Spleen (tissue), 11 donors: ENCODE measurements around the gene ZDHHC1. TPM values are rescaled to one million over a fixed set of nuclear protein-coding genes. Genes with fewer than 3 reads are reported as not detected.

ENCODE experiments used
- DNase-seq: peaks from one replicate; pipeline ENCODE4 v3.0.0-alpha.2; 2020
- H3K27ac ChIP-seq, 8 donors: fragments of 200-600 bp; sonication (generic) in 7 of 8; 1 replicate in 4 of 8; 2 replicates in 4 of 8; pipeline versions ENCODE4 v1.5.0 to v1.8.0; 2016 to 2021; ENCODE audit warnings: inconsistent platforms in 4 of 8, mild to moderate bottlenecking in 4 of 8, moderate library complexity in 1 of 8
- H3K27me3 ChIP-seq, 7 donors: fragments of 200-600 bp; sonication (generic) in 6 of 7; replicated peaks in 1 of 7; 1 replicate in 4 of 7; 2 replicates in 3 of 7; pipeline versions ENCODE4 v1.5.0 to v1.8.0; 2016 to 2021; ENCODE audit warnings: inconsistent platforms in 3 of 7, mild to moderate bottlenecking in 1 of 7
- H3K36me3 ChIP-seq, 6 donors: fragments of 200-600 bp; sonication (generic) in 5 of 6; 1 replicate in 4 of 6; 2 replicates in 2 of 6; pipeline versions ENCODE4 v1.5.0 to v1.8.0; 2016 to 2021; ENCODE audit warnings: inconsistent platforms in 2 of 6
- H3K4me1 ChIP-seq, 6 donors: fragments of 200-600 bp; sonication (generic) in 5 of 6; 1 replicate in 3 of 6; 2 replicates in 3 of 6; pipeline versions ENCODE4 v1.5.0 to v1.8.0; 2016 to 2021; ENCODE audit warnings: inconsistent platforms in 3 of 6
- H3K4me3 ChIP-seq, 8 donors: fragments of 200-600 bp; sonication (generic) in 7 of 8; 1 replicate in 4 of 8; 2 replicates in 4 of 8; pipeline versions ENCODE4 v1.5.0 to v1.8.0; 2016 to 2021; ENCODE audit warnings: inconsistent platforms in 4 of 8, mild to moderate bottlenecking in 4 of 8, moderate library complexity in 2 of 8
- H3K9me3 ChIP-seq, 8 donors: fragments of 200-600 bp; sonication (generic) in 7 of 8; 1 replicate in 4 of 8; 2 replicates in 4 of 8; pipeline versions ENCODE4 v1.5.0 to v1.8.0; 2016 to 2021; ENCODE audit warnings: inconsistent platforms in 4 of 8
- POLR2A ChIP-seq, 3 donors: fragments of 450-650 bp; IDR thresholded peaks; one replicate each; pipeline ENCODE4 v1.5.1; 2017; ENCODE audit warnings: antibody characterized with exemption in 3 of 3, mild to moderate bottlenecking in 1 of 3
- POLR2AphosphoS5 ChIP-seq, 3 donors: sonication (generic); formaldehyde crosslinking; IDR thresholded peaks; one replicate each; pipeline ENCODE4 v1.5.1; 2017; ENCODE audit warnings: antibody characterized with exemption in 3 of 3
- WGBS, 5 donors: extraction: QIAGEN DNeasy Blood & Tissue Kit in 3 of 5; methylation state at CpG; one replicate each; pipeline versions ENCODE4 v1.1.5 to v1.1.7; 2013 to 2018; 5-methylcytosine and 5-hydroxymethylcytosine counted together
- intact Hi-C: fragments of 100-400 bp; cut with DNase I; formaldehyde crosslinking; loops from one replicate; pipeline ENCODE4 v1.15.0; 2023; ENCODE audit warnings: low total_unique reads
- polyA plus RNA-seq, 3 donors: library from polyadenylated mRNA; stranded (reverse); fragments of 200-250 nt; gene quantifications; one replicate each; pipeline ENCODE4 v1.2.1, GENCODE V29; 2013
- total RNA-seq, 7 donors: library from RNA; depleted of rRNA in 3 of 7; stranded (reverse); fragments of >200 nt in 3 of 7; fragmentation: NEBNext Ultra II Directional in 4 of 7; extraction: Animal tissue kit (Norgen Biotek cat#: 25700) in 4 of 7; gene quantifications; one replicate each; pipeline versions ENCODE4 v1.1.0 to v1.2.1, GENCODE V29; 2016 to 2021
- TF ChIP-seq, protein P1 (sequence below), 11 experiments: fragments of 200-600 bp in 7 of 11; fragments of 450-650 bp in 4 of 11; sonication (generic) in 4 of 11; IDR thresholded peaks in 8 of 11; conservative IDR thresholded peaks in 3 of 11; 1 replicate in 7 of 11; 2 replicates in 4 of 11; pipeline versions ENCODE4 v1.4.0 to v1.8.0; 2016 to 2021; ENCODE audit warnings: antibody characterized with exemption in 11 of 11, inconsistent platforms in 4 of 11, mild to moderate bottlenecking in 1 of 11
- donor health status: healthy with polysubstance abuse.
- donor health status: DM: no; HTN: no; CAD: no; lungs with moderate emphysema.
- donor health status: DM: no; HTN: no; CAD: no.
- donor health status: Bipolar disorder and iron deficiency.
- donor health status: healthy.
- donor health status: DM: no; HTN: no; CAD: no.
- donor health status: DM: yes; HTN: yes; CAD: no.

Gene ZDHHC1
- total and polyA plus RNA-seq, 10 donors: 2.1 to 31.2 (median 15.3) TPM

GRCh38 chr16:67425580-67425979 lies 9.3 kb upstream of the ZDHHC1 start:
- peaks cover 13 to 30% (median 25%) of the 10 kb centered on the region in 6 donors for H3K4me1 ChIP-seq
- no peak for TF ChIP-seq POLR2AphosphoS5 (IDR thresholded peaks at IDR 0.05)
- no peak for TF ChIP-seq POLR2A (IDR thresholded peaks at IDR 0.05)
- TF ChIP-seq, protein P1, sequence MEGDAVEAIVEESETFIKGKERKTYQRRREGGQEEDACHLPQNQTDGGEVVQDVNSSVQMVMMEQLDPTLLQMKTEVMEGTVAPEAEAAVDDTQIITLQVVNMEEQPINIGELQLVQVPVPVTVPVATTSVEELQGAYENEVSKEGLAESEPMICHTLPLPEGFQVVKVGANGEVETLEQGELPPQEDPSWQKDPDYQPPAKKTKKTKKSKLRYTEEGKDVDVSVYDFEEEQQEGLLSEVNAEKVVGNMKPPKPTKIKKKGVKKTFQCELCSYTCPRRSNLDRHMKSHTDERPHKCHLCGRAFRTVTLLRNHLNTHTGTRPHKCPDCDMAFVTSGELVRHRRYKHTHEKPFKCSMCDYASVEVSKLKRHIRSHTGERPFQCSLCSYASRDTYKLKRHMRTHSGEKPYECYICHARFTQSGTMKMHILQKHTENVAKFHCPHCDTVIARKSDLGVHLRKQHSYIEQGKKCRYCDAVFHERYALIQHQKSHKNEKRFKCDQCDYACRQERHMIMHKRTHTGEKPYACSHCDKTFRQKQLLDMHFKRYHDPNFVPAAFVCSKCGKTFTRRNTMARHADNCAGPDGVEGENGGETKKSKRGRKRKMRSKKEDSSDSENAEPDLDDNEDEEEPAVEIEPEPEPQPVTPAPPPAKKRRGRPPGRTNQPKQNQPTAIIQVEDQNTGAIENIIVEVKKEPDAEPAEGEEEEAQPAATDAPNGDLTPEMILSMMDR (IDR thresholded peaks at IDR 0.05 in 8 of 11, conservative IDR thresholded peaks at IDR 0.05 in 3 of 11): no peak
- H3K27me3 ChIP-seq: peaks cover 0 to 48% (median 14%) of the 10 kb centered on the region in 7 donors
- no peaks in the 10 kb centered on the region for H3K36me3 ChIP-seq
- H3K9me3 ChIP-seq: no peaks in the 10 kb centered on the region
- intact Hi-C loops: loop anchor here (5.0 kb wide), 1 partner anchor 37 kb away; no protein-coding TSS in a partner anchor
- no peak for DNase-seq
- no peak overlapping the region for H3K4me3 ChIP-seq
- WGBS, 5 donors: 83 to 95% (median 90%) methylated on average over 4 of the region's 4 CpGs
- no peak overlapping the region for H3K27ac ChIP-seq

DNA sequence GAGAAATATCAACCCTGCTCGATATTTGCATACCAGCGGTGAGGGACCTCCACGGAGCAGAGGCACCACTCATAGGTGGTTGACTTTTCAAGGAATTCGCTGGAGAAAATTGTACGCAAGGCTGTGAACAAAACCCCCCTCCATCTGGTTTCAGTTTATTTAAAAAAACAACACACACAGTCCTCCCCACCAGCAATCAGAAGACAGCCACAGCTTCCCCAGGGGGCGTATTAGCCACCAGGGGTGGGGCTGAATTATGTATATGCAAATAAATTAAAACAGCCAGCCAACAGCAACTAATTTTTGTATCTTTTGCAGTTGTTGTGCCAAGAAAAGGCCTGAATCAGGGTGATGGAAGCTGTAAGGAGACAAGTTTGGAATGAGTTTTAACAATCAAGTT lies 8.8 kb upstream of the ZDHHC1 start:
- peaks cover 8 to 25% (median 20%) of the 10 kb centered on the region in 6 donors for H3K4me1 ChIP-seq
- no peak overlapping the region for H3K4me3 ChIP-seq
- no peak overlapping the region for H3K27ac ChIP-seq
- no peak for DNase-seq
- intact Hi-C loops: loop anchor here (5.0 kb wide), 1 partner anchor 37 kb away; no protein-coding TSS in a partner anchor
- peaks cover 0 to 43% (median 9%) of the 10 kb centered on the region in 7 donors for H3K27me3 ChIP-seq
- 59 to 69% (median 66%) methylated on average over 6 of the region's 6 CpGs for WGBS, 5 donors
- H3K36me3 ChIP-seq: no peaks in the 10 kb centered on the region
- TF ChIP-seq POLR2A (IDR thresholded peaks at IDR 0.05) (no peak), POLR2AphosphoS5 (IDR thresholded peaks at IDR 0.05) (no peak)
- TF ChIP-seq, protein P1 (IDR thresholded peaks at IDR 0.05 in 8 of 11, conservative IDR thresholded peaks at IDR 0.05 in 3 of 11): no peak
- H3K9me3 ChIP-seq: no peaks in the 10 kb centered on the region

GRCh38 chr16:67424261-67424615 lies 8.0 kb upstream of the ZDHHC1 start:
- H3K36me3 ChIP-seq: no peaks in the 10 kb centered on the region
- H3K27me3 ChIP-seq: peaks cover 0 to 35% (median 1%) of the 10 kb centered on the region in 7 donors
- no peak for DNase-seq
- H3K4me3 ChIP-seq: no peak overlapping the region
- TF ChIP-seq POLR2AphosphoS5 (IDR thresholded peaks at IDR 0.05) (no peak), POLR2A (IDR thresholded peaks at IDR 0.05) (no peak)
- TF ChIP-seq, protein P1 (IDR thresholded peaks at IDR 0.05 in 8 of 11, conservative IDR thresholded peaks at IDR 0.05 in 3 of 11): no peak
- H3K9me3 ChIP-seq: no peaks in the 10 kb centered on the region
- 60 to 73% (median 70%) methylated on average over 5 of the region's 5 CpGs for WGBS, 5 donors
- peaks cover 3 to 16% (median 11%) of the 10 kb centered on the region in 6 donors for H3K4me1 ChIP-seq
- intact Hi-C loops: no loop called here
- H3K27ac ChIP-seq: no peak overlapping the region

- TF ChIP-seq, protein P1 (IDR thresholded peaks at IDR 0.05 in 8 of 11, conservative IDR thresholded peaks at IDR 0.05 in 3 of 11): no peak
- no peak for TF ChIP-seq POLR2A (IDR thresholded peaks at IDR 0.05)
- no peak for TF ChIP-seq POLR2AphosphoS5 (IDR thresholded peaks at IDR 0.05)
- peaks cover 3 to 11% (median 8%) of the 10 kb centered on the region in 6 donors for H3K4me1 ChIP-seq
- H3K27ac ChIP-seq: no peak overlapping the region
- H3K4me3 ChIP-seq: no peak overlapping the region
- no peaks in the 10 kb centered on the region for H3K9me3 ChIP-seq
- H3K27me3 ChIP-seq: peaks cover 0 to 30% (median 0%) of the 10 kb centered on the region in 7 donors
- intact Hi-C loops: no loop called here
- no peaks in the 10 kb centered on the region for H3K36me3 ChIP-seq
- DNase-seq: no peak
- WGBS, 5 donors: 50 to 60% (median 54%) methylated on average over 9 of the region's 9 CpGs
These were observed 7.5 kb upstream of the ZDHHC1 start for GRCh38 chr16:67423611-67424260.
